Nephron (organoid): ENCODE measurements around the gene GOLGA6L26.
"Not testable (repeated sequence)": the region's sequence is repeated elsewhere in the genome, so short reads cannot be mapped to it uniquely, and the experiment has no call there.

Source experiments
- H3K27ac Mint-ChIP-seq, 3 experiments: 2 replicates each; pipeline ENCODE4 v1.8.0; 2020; ENCODE audit warnings: mixed read lengths in 3 of 3, mild to moderate bottlenecking in 2 of 3, moderate library complexity in 1 of 3
- H3K27me3 Mint-ChIP-seq: 2 replicates; pipeline ENCODE4 v1.8.0; 2021; ENCODE audit warnings: low read depth, mild to moderate bottlenecking, moderate library complexity, mixed read lengths
- H3K36me3 Mint-ChIP-seq: 2 replicates; pipeline ENCODE4 v1.8.0; 2020; ENCODE audit warnings: low read depth, mixed read lengths
- H3K4me1 Mint-ChIP-seq: 2 replicates; pipeline ENCODE4 v1.8.0; 2020; ENCODE audit warnings: mixed read lengths
- H3K4me3 Mint-ChIP-seq, 3 experiments: 2 replicates each; pipeline ENCODE4 v1.8.0; 2020; ENCODE audit warnings: mild to moderate bottlenecking in 3 of 3, mixed read lengths in 3 of 3, moderate library complexity in 2 of 3
- H3K9me3 Mint-ChIP-seq: 2 replicates; pipeline ENCODE4 v1.8.0; 2020; ENCODE audit warnings: mixed read lengths
- CTCF ChIP-seq, 3 experiments: fragments of 200-600 bp; sonication (generic); IDR thresholded peaks; one replicate each; pipeline ENCODE4 v1.5.0; 2021; ENCODE audit warnings: antibody characterized with exemption in 3 of 3; ENCODE audit not compliant: unreplicated experiment in 3 of 3

GOLGA6L26 gene

GRCh38 chr15:23334096-23334495 lies at the start of gene GOLGA6L26:
Gene GOLGA6L26, minus strand, starts transcription at chr15:23334196. Its CDS starts 61 bp downstream, at chr15:23334135.
- H3K9me3 Mint-ChIP-seq, H3K27ac Mint-ChIP-seq, H3K36me3 Mint-ChIP-seq, H3K4me1 Mint-ChIP-seq, H3K27me3 Mint-ChIP-seq, H3K4me3 Mint-ChIP-seq: not testable (repeated sequence)

- H3K4me3 Mint-ChIP-seq, H3K27me3 Mint-ChIP-seq, H3K36me3 Mint-ChIP-seq, H3K4me1 Mint-ChIP-seq, H3K27ac Mint-ChIP-seq: not testable (repeated sequence)
- H3K9me3 Mint-ChIP-seq = peaks cover 12% of the 10 kb centered on the region
Measured at GRCh38 chr15:23381192-23381591, 47.2 kb upstream of the GOLGA6L26 start.

- H3K4me1 Mint-ChIP-seq = not testable (repeated sequence)
Measured at GRCh38 chr15:23380700-23381099, 46.7 kb upstream of the GOLGA6L26 start.

GRCh38 chr15:23378946-23379345 lies 45.0 kb upstream of the GOLGA6L26 start:
- not testable (repeated sequence) for H3K27me3 Mint-ChIP-seq, H3K36me3 Mint-ChIP-seq, H3K4me3 Mint-ChIP-seq, H3K9me3 Mint-ChIP-seq, H3K4me1 Mint-ChIP-seq, H3K27ac Mint-ChIP-seq

More at GRCh38 chr15:23380700-23381099, 46.7 kb upstream of the GOLGA6L26 start:
- not testable (repeated sequence) for H3K36me3 Mint-ChIP-seq, H3K27me3 Mint-ChIP-seq, H3K4me3 Mint-ChIP-seq, H3K27ac Mint-ChIP-seq
- peaks cover 12% of the 10 kb centered on the region for H3K9me3 Mint-ChIP-seq

- not testable (repeated sequence) for H3K4me3 Mint-ChIP-seq, H3K36me3 Mint-ChIP-seq, H3K27ac Mint-ChIP-seq, H3K27me3 Mint-ChIP-seq, H3K9me3 Mint-ChIP-seq, H3K4me1 Mint-ChIP-seq
Measured at GRCh38 chr15:23374226-23374625, 40.2 kb upstream of the GOLGA6L26 start.

- not testable (repeated sequence) for H3K27ac Mint-ChIP-seq, H3K4me3 Mint-ChIP-seq, H3K4me1 Mint-ChIP-seq, H3K36me3 Mint-ChIP-seq, H3K9me3 Mint-ChIP-seq, H3K27me3 Mint-ChIP-seq
Measured at GRCh38 chr15:23372891-23373600, 39.0 kb upstream of the GOLGA6L26 start.

GRCh38 chr15:23372284-23372683 lies 38.3 kb upstream of the GOLGA6L26 start:
- H3K4me3 Mint-ChIP-seq = no peak overlapping the region
- H3K4me1 Mint-ChIP-seq = no peaks in the 10 kb centered on the region
- H3K9me3 Mint-ChIP-seq = peaks cover 2% of the 10 kb centered on the region
- no peak for TF ChIP-seq CTCF (IDR thresholded peaks at IDR 0.05; ENCODE audit: unreplicated experiment in 3 of 3)
- no peaks in the 10 kb centered on the region for H3K36me3 Mint-ChIP-seq
- H3K27ac Mint-ChIP-seq = no peak overlapping the region
- no peaks in the 10 kb centered on the region for H3K27me3 Mint-ChIP-seq

- not testable (repeated sequence) for H3K27ac Mint-ChIP-seq
Measured at GRCh38 chr15:23371868-23372267, 37.9 kb upstream of the GOLGA6L26 start.

GRCh38 chr15:23371134-23371533 lies 37.1 kb upstream of the GOLGA6L26 start:
- not testable (repeated sequence) for H3K27ac Mint-ChIP-seq, H3K4me1 Mint-ChIP-seq, H3K27me3 Mint-ChIP-seq, H3K9me3 Mint-ChIP-seq, H3K36me3 Mint-ChIP-seq, H3K4me3 Mint-ChIP-seq

More at GRCh38 chr15:23371868-23372267, 37.9 kb upstream of the GOLGA6L26 start:
- H3K36me3 Mint-ChIP-seq, H3K4me3 Mint-ChIP-seq, H3K4me1 Mint-ChIP-seq, H3K27me3 Mint-ChIP-seq, H3K9me3 Mint-ChIP-seq: not testable (repeated sequence)

GRCh38 chr15:23370578-23370977 lies 36.6 kb upstream of the GOLGA6L26 start:
- Mint-ChIP-seq H3K9me3 (peaks cover 2% of the 10 kb centered on the region), H3K36me3 (no peaks in the 10 kb centered on the region)

GRCh38 chr15:23364261-23364660 lies 30.3 kb upstream of the GOLGA6L26 start:
- not testable (repeated sequence) for H3K27ac Mint-ChIP-seq, H3K9me3 Mint-ChIP-seq, H3K36me3 Mint-ChIP-seq, H3K4me3 Mint-ChIP-seq, H3K27me3 Mint-ChIP-seq, H3K4me1 Mint-ChIP-seq

More at GRCh38 chr15:23370578-23370977, 36.6 kb upstream of the GOLGA6L26 start:
- H3K27me3 Mint-ChIP-seq = no peaks in the 10 kb centered on the region
- H3K27ac Mint-ChIP-seq = no peak overlapping the region
- no peak overlapping the region for H3K4me3 Mint-ChIP-seq
- no peak for TF ChIP-seq CTCF (IDR thresholded peaks at IDR 0.05; ENCODE audit: unreplicated experiment in 3 of 3)
- H3K4me1 Mint-ChIP-seq = no peaks in the 10 kb centered on the region

GRCh38 chr15:23362622-23363021 lies 28.6 kb upstream of the GOLGA6L26 start:
- not testable (repeated sequence) for H3K36me3 Mint-ChIP-seq, H3K27me3 Mint-ChIP-seq, H3K4me3 Mint-ChIP-seq, H3K9me3 Mint-ChIP-seq, H3K4me1 Mint-ChIP-seq, H3K27ac Mint-ChIP-seq

GRCh38 chr15:23354448-23354847 lies 20.5 kb upstream of the GOLGA6L26 start, which contains the start of gene GOLGA8S:
Gene GOLGA8S, plus strand, starts transcription at chr15:23354748. Its CDS starts 62 bp downstream, at chr15:23354810.
- H3K9me3 Mint-ChIP-seq, H3K4me3 Mint-ChIP-seq, H3K27me3 Mint-ChIP-seq, H3K4me1 Mint-ChIP-seq, H3K27ac Mint-ChIP-seq, H3K36me3 Mint-ChIP-seq: not testable (repeated sequence)
